Diencephalon (tissue), 1 donor: Measurements from ENCODE around the gene SRCAP. TPM values are rescaled to one million over a fixed set of nuclear protein-coding genes. Genes with fewer than 3 reads are reported as not detected.

Experiments
- small RNA-seq: library from RNA; depleted of rRNA; stranded (forward); fragments of <200 nt; gene quantifications from one replicate; pipeline ENCODE3, GENCODE V24; 2014
- total RNA-seq: library from RNA; depleted of rRNA; stranded (reverse); fragments of >200 nt; gene quantifications from one replicate; pipeline ENCODE4 v1.2.3, GENCODE V29; 2014

The SRCAP gene
- 24.0 TPM for total RNA-seq

DNA sequence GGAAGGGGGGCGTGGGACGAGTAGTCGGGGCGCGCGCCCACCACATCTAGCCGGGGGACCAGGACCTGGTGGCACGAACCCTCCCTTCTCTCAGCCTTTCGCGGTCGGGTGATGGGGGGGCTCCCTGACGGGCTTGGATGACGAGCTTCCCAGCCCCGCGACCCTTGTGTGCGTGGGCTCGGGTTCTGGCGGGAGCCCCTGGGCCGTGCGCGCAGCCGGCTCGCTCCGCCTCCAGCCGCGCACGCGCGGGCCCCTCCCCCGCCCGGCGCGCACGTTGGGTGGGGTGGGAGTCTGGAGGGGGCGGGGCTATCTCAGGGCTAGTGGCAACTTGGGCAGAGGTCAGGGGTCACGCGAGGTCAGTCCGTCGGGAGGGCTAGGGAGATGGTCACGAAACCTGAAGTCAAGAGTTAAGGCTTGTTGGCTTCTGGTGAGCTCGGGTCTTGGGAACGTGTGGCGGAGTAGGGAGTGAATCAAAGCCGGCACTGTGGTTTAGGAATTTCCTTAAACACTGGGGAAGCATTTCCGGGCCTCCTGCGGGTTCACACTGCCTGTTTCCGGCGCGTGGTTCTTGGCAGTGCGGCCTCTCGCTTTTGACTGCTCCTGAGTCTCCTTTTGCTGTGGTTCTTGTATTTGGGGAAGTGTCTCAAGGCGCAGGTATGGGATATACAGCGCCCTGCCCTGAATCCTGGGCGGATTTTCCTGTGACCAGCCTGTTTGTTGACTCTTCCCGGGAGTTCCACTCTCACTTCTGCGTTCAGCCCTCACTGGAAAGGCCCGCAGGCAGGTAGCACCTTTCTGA is at the start of gene SRCAP:
SRCAP (plus strand) TSS at position 356 of the 799 bp plus-strand sequence. CDS start 1,654 bp downstream, outside the sequence.

GRCh38 chr16:30650369-30651123 is 48.4 kb upstream of the SRCAP start, which contains the start of gene PRR14:
TSS of gene PRR14 (plus strand) at chr16:30650960. CDS start at chr16:30651646, 686 bp downstream.

GRCh38 chr16:30657866-30658730 is 40.9 kb upstream of the SRCAP start, which contains the start of gene FBRS:
TSS of gene FBRS (plus strand) at chr16:30658431. CDS start at chr16:30659519, 1,088 bp downstream.

DNA sequence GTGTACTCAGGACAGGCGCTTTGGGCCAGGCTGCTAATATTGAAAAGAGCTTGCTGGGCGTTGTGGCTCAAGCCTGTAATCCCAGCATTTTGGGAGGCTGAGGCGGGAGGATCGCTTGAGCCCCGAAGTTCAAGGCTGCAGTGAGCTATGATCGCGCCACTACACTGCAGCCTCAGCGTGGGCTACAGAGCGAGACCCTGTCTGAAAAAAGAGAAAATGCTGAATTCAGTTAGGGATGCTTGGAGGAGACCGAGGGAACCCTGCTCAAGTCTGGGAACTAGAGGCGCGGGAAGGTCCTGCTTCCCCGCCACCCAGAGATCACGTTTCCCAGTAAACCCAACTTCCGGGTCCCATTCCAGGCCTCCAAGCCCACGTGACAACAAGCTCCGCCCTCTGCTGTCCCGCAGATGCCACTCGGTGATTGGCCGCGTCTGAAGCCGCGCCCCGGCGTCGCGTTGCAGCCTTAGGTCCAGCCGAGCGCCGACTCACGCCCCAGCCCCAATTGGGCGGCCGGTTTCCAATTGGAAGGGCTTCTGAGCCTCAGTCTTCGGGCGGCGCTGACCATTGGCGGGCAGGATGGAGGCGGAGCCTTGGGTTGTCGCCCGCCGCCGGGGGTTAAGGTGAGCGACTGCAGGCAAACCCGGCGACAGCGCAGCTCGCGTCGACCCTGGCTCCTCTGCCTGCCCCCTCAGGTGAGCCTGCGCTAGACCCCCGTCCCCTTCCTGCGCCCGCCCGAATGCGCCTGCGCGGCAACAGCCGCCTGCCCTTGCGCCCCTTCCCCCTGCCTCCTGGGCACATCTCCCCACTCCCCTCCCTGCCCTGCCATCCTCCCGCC is 49.0 kb downstream of the SRCAP start, which contains the start of gene PHKG2:
PHKG2 (plus strand) TSS at position 627 of the 835 bp plus-strand sequence. CDS start 396 bp downstream, outside the sequence.

GRCh38 chr16:30761928-30762902 is 63.2 kb downstream of the SRCAP start, which contains the start of the genes CFAP119 and RNF40:
TSS of gene CFAP119 (minus strand) at chr16:30762062. CDS start at chr16:30761748, 314 bp downstream.
TSS of gene RNF40 (plus strand) at chr16:30762322. CDS start at chr16:30762546, 224 bp downstream.

DNA sequence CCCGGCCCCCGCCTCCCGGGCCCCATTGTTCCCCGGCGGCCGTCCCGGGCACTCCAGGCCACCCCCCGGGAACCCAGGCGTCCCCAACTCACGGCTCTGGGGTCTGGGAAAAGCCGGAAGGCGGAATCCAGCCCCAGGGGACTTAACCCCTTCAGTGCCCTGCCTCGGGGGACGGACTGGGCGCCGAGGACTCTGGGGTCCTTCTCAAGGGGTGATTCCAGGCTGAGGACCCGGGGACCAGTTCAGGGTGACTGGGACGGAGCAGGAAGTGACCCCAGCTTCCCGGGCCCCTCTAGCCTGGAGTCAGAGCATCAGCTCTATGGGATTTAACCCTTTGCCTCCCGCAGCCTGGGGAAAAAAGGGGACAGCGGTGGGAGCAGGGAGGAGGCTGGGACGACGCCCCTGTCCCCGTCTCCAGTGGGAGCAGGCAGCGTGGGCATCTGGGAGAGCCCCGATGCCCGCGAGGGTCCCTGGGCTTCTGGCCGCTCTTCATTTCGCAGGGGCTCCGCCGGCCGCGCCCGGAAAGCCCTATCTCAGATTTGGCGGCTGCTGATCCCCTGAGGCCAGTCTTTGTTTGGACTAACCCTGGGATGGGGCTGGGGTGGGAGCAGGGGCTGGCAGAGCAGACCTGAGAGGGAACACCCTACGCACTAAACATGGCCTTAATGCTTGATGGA is 88.1 kb downstream of the SRCAP start, which contains the start of gene ZNF629:
ZNF629 (minus strand) TSS at position 270 of the 677 bp plus-strand sequence. CDS start 2,723 bp downstream, outside the sequence.

Small RNA genes lying within 50 kb of the gene (small RNA-seq; reads per million reads assigned to genes)
- gene RNU6-1043P (not detected), gene RNU6-416P (not detected), gene SNORA30 (0.80 reads per million, percentile 72 among the genes with 10 or more reads in this experiment)

Other genes with a start within 250 kb of the SRCAP start
- gene ITGAL, start 226.4 kb upstream of the SRCAP start, total RNA-seq: 1.2 TPM
- gene ZNF768, start 172.6 kb upstream of the SRCAP start, total RNA-seq: 26.5 TPM
- 12.2 TPM for gene ZNF747, start 164.3 kb upstream of the SRCAP start, total RNA-seq
- 9.2 TPM for gene ZNF764, start 140.8 kb upstream of the SRCAP start, total RNA-seq
- gene ZNF688, start 127.5 kb upstream of the SRCAP start, total RNA-seq: 7.6 TPM
- gene ZNF785, start 113.5 kb upstream of the SRCAP start, total RNA-seq: 21.2 TPM
- 12.0 TPM for gene ZNF689, start 88.8 kb upstream of the SRCAP start, total RNA-seq
- 9.0 TPM for gene PRR14, start 48.2 kb upstream of the SRCAP start, total RNA-seq
- gene FBRS, start 40.7 kb upstream of the SRCAP start, total RNA-seq: 18.2 TPM
- 15.0 TPM for gene PHKG2, start 49.3 kb downstream of the SRCAP start, total RNA-seq
- 8.8 TPM for gene CFAP119, start 62.9 kb downstream of the SRCAP start, total RNA-seq
- gene RNF40, start 63.2 kb downstream of the SRCAP start, total RNA-seq: 94.8 TPM
- gene ZNF629, start 88.0 kb downstream of the SRCAP start, total RNA-seq: 13.6 TPM
- 45.4 TPM for gene BCL7C, start 194.9 kb downstream of the SRCAP start, total RNA-seq
- 0.92 TPM for gene CTF1, start 197.4 kb downstream of the SRCAP start, total RNA-seq
- 49.8 TPM for gene FBXL19, start 224.4 kb downstream of the SRCAP start, total RNA-seq
- 6.2 TPM for gene ORAI3, start 249.9 kb downstream of the SRCAP start, total RNA-seq